Measurements from ENCODE around the gene EFNA3. TPM values are rescaled to one million over a fixed set of nuclear protein-coding genes. Genes with fewer than 3 reads are reported as not detected.

The EFNA3 gene
- total and polyA plus RNA-seq, 9 of the 15 experiments (the other 6 are each of a cell fraction or from before 2014, with no cell fraction given) = 0.59 to 7.9 (median 4.7) TPM

- no peak; a peak in 1 of 4 replicates for TF ChIP-seq MLLT1 (IDR thresholded peaks at IDR 0.05)
- peak; percentile 63 for TF ChIP-seq CBFA2T2 (conservative IDR thresholded peaks at IDR 0.05)
- TF ChIP-seq TAF7 (tag; IDR thresholded peaks at IDR 0.05) = no peak
- no peak for TF ChIP-seq SIN3A (IDR thresholded peaks at IDR 0.05; ENCODE audit: borderline replicate concordance in 2 of 2, control insufficient read depth in 1 of 2, low read depth in 2 of 2, low read length in 2 of 2)
- TF ChIP-seq, protein P1, sequence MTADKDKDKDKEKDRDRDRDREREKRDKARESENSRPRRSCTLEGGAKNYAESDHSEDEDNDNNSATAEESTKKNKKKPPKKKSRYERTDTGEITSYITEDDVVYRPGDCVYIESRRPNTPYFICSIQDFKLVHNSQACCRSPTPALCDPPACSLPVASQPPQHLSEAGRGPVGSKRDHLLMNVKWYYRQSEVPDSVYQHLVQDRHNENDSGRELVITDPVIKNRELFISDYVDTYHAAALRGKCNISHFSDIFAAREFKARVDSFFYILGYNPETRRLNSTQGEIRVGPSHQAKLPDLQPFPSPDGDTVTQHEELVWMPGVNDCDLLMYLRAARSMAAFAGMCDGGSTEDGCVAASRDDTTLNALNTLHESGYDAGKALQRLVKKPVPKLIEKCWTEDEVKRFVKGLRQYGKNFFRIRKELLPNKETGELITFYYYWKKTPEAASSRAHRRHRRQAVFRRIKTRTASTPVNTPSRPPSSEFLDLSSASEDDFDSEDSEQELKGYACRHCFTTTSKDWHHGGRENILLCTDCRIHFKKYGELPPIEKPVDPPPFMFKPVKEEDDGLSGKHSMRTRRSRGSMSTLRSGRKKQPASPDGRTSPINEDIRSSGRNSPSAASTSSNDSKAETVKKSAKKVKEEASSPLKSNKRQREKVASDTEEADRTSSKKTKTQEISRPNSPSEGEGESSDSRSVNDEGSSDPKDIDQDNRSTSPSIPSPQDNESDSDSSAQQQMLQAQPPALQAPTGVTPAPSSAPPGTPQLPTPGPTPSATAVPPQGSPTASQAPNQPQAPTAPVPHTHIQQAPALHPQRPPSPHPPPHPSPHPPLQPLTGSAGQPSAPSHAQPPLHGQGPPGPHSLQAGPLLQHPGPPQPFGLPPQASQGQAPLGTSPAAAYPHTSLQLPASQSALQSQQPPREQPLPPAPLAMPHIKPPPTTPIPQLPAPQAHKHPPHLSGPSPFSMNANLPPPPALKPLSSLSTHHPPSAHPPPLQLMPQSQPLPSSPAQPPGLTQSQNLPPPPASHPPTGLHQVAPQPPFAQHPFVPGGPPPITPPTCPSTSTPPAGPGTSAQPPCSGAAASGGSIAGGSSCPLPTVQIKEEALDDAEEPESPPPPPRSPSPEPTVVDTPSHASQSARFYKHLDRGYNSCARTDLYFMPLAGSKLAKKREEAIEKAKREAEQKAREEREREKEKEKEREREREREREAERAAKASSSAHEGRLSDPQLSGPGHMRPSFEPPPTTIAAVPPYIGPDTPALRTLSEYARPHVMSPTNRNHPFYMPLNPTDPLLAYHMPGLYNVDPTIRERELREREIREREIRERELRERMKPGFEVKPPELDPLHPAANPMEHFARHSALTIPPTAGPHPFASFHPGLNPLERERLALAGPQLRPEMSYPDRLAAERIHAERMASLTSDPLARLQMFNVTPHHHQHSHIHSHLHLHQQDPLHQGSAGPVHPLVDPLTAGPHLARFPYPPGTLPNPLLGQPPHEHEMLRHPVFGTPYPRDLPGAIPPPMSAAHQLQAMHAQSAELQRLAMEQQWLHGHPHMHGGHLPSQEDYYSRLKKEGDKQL (CRISPR knock-in tag; IDR thresholded peaks at IDR 0.05; ENCODE audit: borderline replicate concordance) = no peak
- TF ChIP-seq XRCC5 (IDR thresholded peaks at IDR 0.05; ENCODE audit: low read depth, low read length) = no peak
- TF ChIP-seq MIER1 (IDR thresholded peaks at IDR 0.05; ENCODE audit: low read depth) = no peak
- no peak for TF ChIP-seq ERF (CRISPR knock-in tag; IDR thresholded peaks at IDR 0.05)
- TF ChIP-seq RBM15 (IDR thresholded peaks at IDR 0.05; ENCODE audit: insufficient read depth, low read length) = no peak
- no peak for TF ChIP-seq E2F1 (CRISPR knock-in tag; IDR thresholded peaks at IDR 0.05)
- TF ChIP-seq, protein P2, sequence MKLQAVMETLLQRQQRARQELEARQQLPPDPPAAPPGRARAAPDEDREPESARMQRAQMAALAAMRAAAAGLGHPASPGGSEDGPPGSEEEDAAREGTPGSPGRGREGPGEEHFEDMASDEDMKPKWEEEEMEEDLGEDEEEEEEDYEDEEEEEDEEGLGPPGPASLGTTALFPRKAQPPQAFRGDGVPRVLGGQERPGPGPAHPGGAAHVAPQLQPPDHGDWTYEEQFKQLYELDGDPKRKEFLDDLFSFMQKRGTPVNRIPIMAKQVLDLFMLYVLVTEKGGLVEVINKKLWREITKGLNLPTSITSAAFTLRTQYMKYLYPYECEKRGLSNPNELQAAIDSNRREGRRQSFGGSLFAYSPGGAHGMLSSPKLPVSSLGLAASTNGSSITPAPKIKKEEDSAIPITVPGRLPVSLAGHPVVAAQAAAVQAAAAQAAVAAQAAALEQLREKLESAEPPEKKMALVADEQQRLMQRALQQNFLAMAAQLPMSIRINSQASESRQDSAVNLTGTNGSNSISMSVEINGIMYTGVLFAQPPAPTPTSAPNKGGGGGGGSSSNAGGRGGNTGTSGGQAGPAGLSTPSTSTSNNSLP (IDR thresholded peaks at IDR 0.05; ENCODE audit: borderline replicate concordance, low read depth, low read length) = no peak
- TF ChIP-seq BCLAF1 (IDR thresholded peaks at IDR 0.05; ENCODE audit: borderline replicate concordance in 1 of 2, control insufficient read depth in 1 of 2, low read depth in 2 of 2, low read length in 1 of 2) = no peak
- no peak for TF ChIP-seq ZNF282 (CRISPR knock-in tag; IDR thresholded peaks at IDR 0.05)
- no peak for TF ChIP-seq NFIX (CRISPR knock-in tag; IDR thresholded peaks at IDR 0.05; ENCODE audit: low read depth)
Measured at GRCh38 chr1:155077346-155077745, 1.3 kb upstream of the EFNA3 start (continued).
